HCT116 (cell line): ENCODE results near the gene SEMA5A. TPM values are rescaled to one million over a fixed set of nuclear protein-coding genes. Genes with fewer than 3 reads are reported as not detected.

ENCODE experiments used
- ATAC-seq: fragments of 200-7000 bp; cut with Tn5 transposase; 2 replicates; pipeline ENCODE4 v1.9.1; 2020; ENCODE audit warnings: mild to moderate bottlenecking, moderate library complexity
- BruUV-seq: library from RNA; stranded (reverse); fragments of 400-500 nt; replicated peaks from 2 replicates; lab custom pipeline; 2021; lab: Mats Ljungman, UMichigan
- CTCF ChIA-PET: fragments of 300-600 bp; sonication (Branson Sonifier 250); formaldehyde crosslinking; loops from one replicate; lab custom pipeline; 2021; ENCODE audit warnings: antibody characterized with exemption; lab: Charles Lee
- POLR2A ChIA-PET: fragments of 300-600, 350-600 bp; sonication (Branson Sonifier 250); formaldehyde crosslinking; loops from one replicate; lab custom pipeline; 2021; ENCODE audit warnings: antibody characterized with exemption; lab: Charles Lee
- RAD21 ChIA-PET, 2 experiments: fragments of 300-600 bp; sonication (Branson Sonifier 250); formaldehyde crosslinking; loops; one replicate each; lab custom pipeline; 2023; ENCODE audit warnings: low total read pairs in 2 of 2; ENCODE audit not compliant: uncharacterized antibody in 2 of 2, unreplicated experiment in 2 of 2, low non-redundant PET in 1 of 2; lab: Charles Lee
- DNase-seq: peaks from one replicate; pipeline ENCODE4 v3.0.0-alpha.2; 2010; ENCODE audit warnings: low read depth, low spot score
- H2AFZ ChIP-seq: fragments of 200-600 bp; shearing (Covaris generic), sonication (generic); 2 replicates; pipeline ENCODE4 v1.6.1; 2017; ENCODE audit warnings: low read depth, mixed run types, mixed read lengths, antibody characterized with exemption, low read length; ENCODE audit not compliant: poor library complexity, severe bottlenecking
- H3K27ac ChIP-seq: 2 replicates; pipeline ENCODE4 v1.5.1; 2012; ENCODE audit warnings: low read depth, low read length
- H3K27me3 ChIP-seq: fragments of 200-600 bp; sonication (generic); 2 replicates; pipeline ENCODE4 v1.6.1; 2016; ENCODE audit warnings: mixed run types, low read length, mixed read lengths; ENCODE audit not compliant: insufficient read depth
- H3K36me3 ChIP-seq, 2 experiments: fragments of 200-500 bp in 1 of 2; fragments of 200-600 bp in 1 of 2; sonication (Bioruptor generic) in 1 of 2; sonication (generic) in 1 of 2; 2 replicates each; pipeline versions ENCODE4 v1.5.1 to v1.6.1; 2014 to 2016; ENCODE audit warnings: low read length in 2 of 2, inconsistent platforms in 1 of 2, mixed read lengths in 1 of 2, mixed run types in 1 of 2; ENCODE audit not compliant: insufficient read depth in 2 of 2, control insufficient read depth in 1 of 2
- H3K4me1 ChIP-seq, 2 experiments: fragments of 200-600 bp in 1 of 2; sonication (generic) in 1 of 2; 2 replicates each; pipeline versions ENCODE4 v1.5.1 to v1.6.1; 2012 to 2017; ENCODE audit warnings: low read length in 2 of 2, inconsistent platforms in 1 of 2, mild to moderate bottlenecking in 1 of 2, mixed read lengths in 1 of 2, mixed run types in 1 of 2, moderate library complexity in 1 of 2; ENCODE audit not compliant: insufficient read depth in 2 of 2, control insufficient read depth in 1 of 2
- H3K4me2 ChIP-seq: fragments of 200-600 bp; sonication (generic); 2 replicates; pipeline ENCODE4 v1.6.1; 2017; ENCODE audit warnings: mixed run types, low read length, mixed read lengths
- H3K4me3 ChIP-seq, 2 experiments: fragments of 200-600 bp in 1 of 2; sonication (generic) in 1 of 2; replicated peaks in 1 of 2; 2 replicates each; pipeline ENCODE4 v1.5.1; 2011 to 2016; ENCODE audit warnings: low read length in 2 of 2, control low read depth in 1 of 2, low read depth in 1 of 2, mild to moderate bottlenecking in 1 of 2, mixed read lengths in 1 of 2, mixed run types in 1 of 2
- H3K79me2 ChIP-seq: fragments of 200-600 bp; sonication (generic); 2 replicates; pipeline ENCODE4 v1.6.1; 2017; ENCODE audit warnings: mild to moderate bottlenecking, mixed run types, low read length, moderate library complexity, mixed read lengths; ENCODE audit not compliant: insufficient read depth
- H3K9ac ChIP-seq: fragments of 200-600 bp; sonication (generic); 2 replicates; pipeline ENCODE4 v1.6.1; 2016; ENCODE audit warnings: low read length, mixed read lengths
- H3K9me2 ChIP-seq: fragments of 200-600 bp; sonication (generic), shearing (Covaris generic); 2 replicates; pipeline ENCODE4 v1.6.1; 2017; ENCODE audit warnings: mixed run types, mild to moderate bottlenecking, moderate library complexity; ENCODE audit not compliant: insufficient read depth
- H3K9me3 ChIP-seq, 2 experiments: fragments of 200-500 bp in 1 of 2; fragments of 200-600 bp in 1 of 2; sonication (Bioruptor generic) in 1 of 2; sonication (generic) in 1 of 2; 2 replicates each; pipeline ENCODE4 v1.6.1; 2014 to 2017; ENCODE audit warnings: low read length in 2 of 2, mixed read lengths in 2 of 2, inconsistent platforms in 1 of 2, low read depth in 1 of 2, mild to moderate bottlenecking in 1 of 2, mixed run types in 1 of 2, moderate library complexity in 1 of 2; ENCODE audit not compliant: control insufficient read depth in 1 of 2, insufficient read depth in 1 of 2
- H4K20me1 ChIP-seq: fragments of 200-600 bp; sonication (generic), shearing (Covaris generic); 2 replicates; pipeline ENCODE4 v1.6.1; 2017; ENCODE audit warnings: mixed run types, mild to moderate bottlenecking, moderate library complexity; ENCODE audit not compliant: insufficient read depth
- CEBPB ChIP-seq: IDR thresholded peaks from 2 replicates; pipeline ENCODE4 v1.6.1; 2012; ENCODE audit warnings: low read depth
- EZH2 ChIP-seq: fragments of 200-600 bp; sonication (generic); IDR thresholded peaks from 2 replicates; pipeline ENCODE4 v1.6.1; 2017; ENCODE audit warnings: antibody characterized with exemption, mixed run types
- EZH2phosphoT487 ChIP-seq: fragments of 200-600 bp; IDR thresholded peaks from 2 replicates; pipeline ENCODE4 v1.6.1; 2018; ENCODE audit warnings: antibody characterized with exemption, borderline replicate concordance
- POLR2A ChIP-seq: IDR thresholded peaks from 2 replicates; pipeline ENCODE4 v1.7.0; 2011; ENCODE audit warnings: borderline replicate concordance; ENCODE audit not compliant: insufficient read depth, insufficient read length; ENCODE audit errors: extremely low read depth
- REST ChIP-seq: IDR thresholded peaks from 2 replicates; pipeline ENCODE4 v1.6.1; 2012; ENCODE audit warnings: low read depth
- SP1 ChIP-seq: IDR thresholded peaks from 2 replicates; pipeline ENCODE4 v1.6.1; 2012; ENCODE audit warnings: low read depth
- TCF7L2 ChIP-seq: IDR thresholded peaks from 2 replicates; pipeline ENCODE4 v1.7.0; 2011; ENCODE audit warnings: borderline replicate concordance, inconsistent platforms; ENCODE audit not compliant: insufficient read depth, insufficient read length; ENCODE audit errors: extremely low read depth
- ZBTB33 ChIP-seq: IDR thresholded peaks from 2 replicates; pipeline ENCODE4 v1.6.1; 2011; ENCODE audit warnings: mild to moderate bottlenecking, low read length, moderate library complexity; ENCODE audit not compliant: insufficient replicate concordance; ENCODE audit errors: extremely low read depth
- ZFX ChIP-seq: fragments of 450-650 bp; IDR thresholded peaks from 2 replicates; pipeline ENCODE4 v1.6.1; 2017
- ZNF274 ChIP-seq: fragments of 200-500 bp; sonication (Bioruptor generic); IDR thresholded peaks from 2 replicates; pipeline ENCODE4 v1.6.1; 2014; ENCODE audit warnings: mild to moderate bottlenecking, low read depth, low read length, inconsistent platforms
- intact Hi-C: fragments of 100-400 bp; cut with micrococcal nuclease; formaldehyde crosslinking; loops from 2 replicates; pipeline ENCODE4 v1.10.0; 2022
- total RNA-seq: library from RNA; stranded (reverse); gene quantifications from one replicate; pipeline ENCODE4 v1.2.1, GENCODE V29; 2021; ENCODE audit not compliant: unreplicated experiment

SEMA5A gene
- total RNA-seq, 1 experiment from 2014 or later: 0.02 TPM

- H3K4me1 ChIP-seq: no peaks in the 10 kb centered on the region
- H3K27ac ChIP-seq: no peak overlapping the region
- ChIA-PET RAD21 (no interaction called here), POLR2A (no interaction called here), CTCF (no interaction called here)
- H3K9me2 ChIP-seq: no peaks in the 10 kb centered on the region
- H3K9me3 ChIP-seq: peaks cover 15 to 25% of the 10 kb centered on the region in 2 experiments; a peak in 2 of 4 replicates
- no TSS peak for BruUV-seq
- TF ChIP-seq ZFX: no peak
- TF ChIP-seq, all 23 proteins: peak for 0
- no peaks in the 10 kb centered on the region for H3K36me3 ChIP-seq
- H3K4me2 ChIP-seq: no peak overlapping the region
- no peak overlapping the region for H2AFZ ChIP-seq
- ATAC-seq (no peak), DNase-seq (no peak)
- H3K27me3 ChIP-seq: no peaks in the 10 kb centered on the region
- no peak overlapping the region for H3K4me3 ChIP-seq
- H4K20me1 ChIP-seq: no peaks in the 10 kb centered on the region
- intact Hi-C loops: no loop called here
- no peak overlapping the region for H3K9ac ChIP-seq
- H3K79me2 ChIP-seq: no peaks in the 10 kb centered on the region
Measured at GRCh38 chr5:9173281-9174048, 372.4 kb downstream of the SEMA5A start.

- intact Hi-C loops: no loop called here
- no peak for DNase-seq
- Histone ChIP-seq H3K27me3 (no peaks in the 10 kb centered on the region), H3K79me2 (no peaks in the 10 kb centered on the region), H2AFZ (no peak overlapping the region), H4K20me1 (no peaks in the 10 kb centered on the region), H3K9ac (no peak overlapping the region), H3K36me3 (no peaks in the 10 kb centered on the region), H3K4me2 (no peak overlapping the region), H3K4me1 (no peaks in the 10 kb centered on the region), H3K27ac (no peak overlapping the region), H3K9me3 (peaks cover 5 to 15% of the 10 kb centered on the region in 2 experiments; a peak in 2 of 4 replicates), H3K4me3 (no peak overlapping the region), H3K9me2 (no peaks in the 10 kb centered on the region)
- POLR2A ChIA-PET: no interaction called here
- ATAC-seq: no peak
- RAD21 ChIA-PET: no interaction called here
- no TSS peak for BruUV-seq
- CTCF ChIA-PET: no interaction called here
- TF ChIP-seq SP1: no peak
- TF ChIP-seq POLR2A: no peak
- TF ChIP-seq TCF7L2: no peak
- no peak for TF ChIP-seq ZBTB33
- no peak for TF ChIP-seq ZNF274
- no peak for TF ChIP-seq EZH2
- TF ChIP-seq REST: no peak
- TF ChIP-seq CEBPB: no peak
- no peak for TF ChIP-seq EZH2phosphoT487
- no peak for TF ChIP-seq ZFX
Measured at GRCh38 chr5:9170026-9170425, 375.8 kb downstream of the SEMA5A start.
